ENCODE measurements around the gene PSMD2. TPM values are rescaled to one million over a fixed set of nuclear protein-coding genes. Genes with fewer than 3 reads are reported as not detected.

The PSMD2 gene
- total and polyA plus RNA-seq, 10 of the 15 experiments (the other 5 are each of a cell fraction or from before 2014, with no cell fraction given), result 103 to 515 (median 197) TPM

DNA sequence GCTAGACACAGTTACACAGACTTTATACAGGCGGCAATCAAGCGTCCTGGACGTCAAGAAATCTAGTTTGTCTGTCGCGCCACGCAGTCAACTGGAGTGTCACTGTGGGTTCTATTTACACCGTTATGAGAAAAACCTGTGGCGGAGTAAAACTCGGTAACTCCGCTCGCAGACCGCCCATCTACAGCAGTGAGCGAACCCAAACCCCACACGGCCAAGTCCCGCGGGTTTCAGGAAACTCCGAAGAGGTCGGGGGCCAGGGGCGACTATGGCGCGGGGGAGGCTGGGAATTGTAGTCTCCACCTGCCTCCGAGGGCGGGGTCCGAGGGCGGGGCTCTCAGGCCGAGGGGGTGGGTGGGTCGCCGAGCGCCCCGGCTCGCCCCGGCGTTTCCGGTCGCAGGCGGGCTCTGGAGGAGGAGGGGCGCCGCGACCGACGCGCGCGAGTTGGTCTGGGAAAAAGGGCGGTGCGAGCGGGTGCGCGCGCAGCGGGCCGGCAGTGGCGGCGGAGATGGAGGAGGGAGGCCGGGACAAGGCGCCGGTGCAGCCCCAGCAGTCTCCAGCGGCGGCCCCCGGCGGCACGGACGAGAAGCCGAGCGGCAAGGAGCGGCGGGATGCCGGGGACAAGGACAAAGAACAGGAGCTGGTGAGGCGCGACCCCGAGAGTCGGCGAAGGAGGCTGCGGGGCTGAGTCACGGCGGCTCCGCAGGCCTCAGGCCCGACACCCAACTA lies at the start of gene PSMD2 (continued):
- TF ChIP-seq BHLHE40 (IDR thresholded peaks at IDR 0.05; ENCODE audit: borderline replicate concordance in 1 of 2, low read depth in 2 of 2, low read length in 1 of 2), result no peak; a peak in 1 of 4 replicates
- TF ChIP-seq SMARCA5 (IDR thresholded peaks at IDR 0.05), result no peak
- TF ChIP-seq IKZF2 (IDR thresholded peaks at IDR 0.05), result no peak
- TF ChIP-seq RELA (IDR thresholded peaks at IDR 0.05; ENCODE audit: borderline replicate concordance, partially characterized antibody), result no peak
- TF ChIP-seq FOXK2 (IDR thresholded peaks at IDR 0.05), result no peak
- no peak for TF ChIP-seq HDAC2 (IDR thresholded peaks at IDR 0.05)
- TF ChIP-seq TCF7 (IDR thresholded peaks at IDR 0.05; ENCODE audit: borderline replicate concordance), result no peak
- no peak for TF ChIP-seq NFIC (IDR thresholded peaks at IDR 0.05; ENCODE audit: low read depth, low read length)
- TF ChIP-seq RAD21 (IDR thresholded peaks at IDR 0.05; ENCODE audit: insufficient read depth, low read depth, low read length), result no peak
- TF ChIP-seq, protein P1, sequence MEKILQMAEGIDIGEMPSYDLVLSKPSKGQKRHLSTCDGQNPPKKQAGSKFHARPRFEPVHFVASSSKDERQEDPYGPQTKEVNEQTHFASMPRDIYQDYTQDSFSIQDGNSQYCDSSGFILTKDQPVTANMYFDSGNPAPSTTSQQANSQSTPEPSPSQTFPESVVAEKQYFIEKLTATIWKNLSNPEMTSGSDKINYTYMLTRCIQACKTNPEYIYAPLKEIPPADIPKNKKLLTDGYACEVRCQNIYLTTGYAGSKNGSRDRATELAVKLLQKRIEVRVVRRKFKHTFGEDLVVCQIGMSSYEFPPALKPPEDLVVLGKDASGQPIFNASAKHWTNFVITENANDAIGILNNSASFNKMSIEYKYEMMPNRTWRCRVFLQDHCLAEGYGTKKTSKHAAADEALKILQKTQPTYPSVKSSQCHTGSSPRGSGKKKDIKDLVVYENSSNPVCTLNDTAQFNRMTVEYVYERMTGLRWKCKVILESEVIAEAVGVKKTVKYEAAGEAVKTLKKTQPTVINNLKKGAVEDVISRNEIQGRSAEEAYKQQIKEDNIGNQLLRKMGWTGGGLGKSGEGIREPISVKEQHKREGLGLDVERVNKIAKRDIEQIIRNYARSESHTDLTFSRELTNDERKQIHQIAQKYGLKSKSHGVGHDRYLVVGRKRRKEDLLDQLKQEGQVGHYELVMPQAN (conservative IDR thresholded peaks at IDR 0.05), result peak; percentile 89
- TF ChIP-seq, protein P2, sequence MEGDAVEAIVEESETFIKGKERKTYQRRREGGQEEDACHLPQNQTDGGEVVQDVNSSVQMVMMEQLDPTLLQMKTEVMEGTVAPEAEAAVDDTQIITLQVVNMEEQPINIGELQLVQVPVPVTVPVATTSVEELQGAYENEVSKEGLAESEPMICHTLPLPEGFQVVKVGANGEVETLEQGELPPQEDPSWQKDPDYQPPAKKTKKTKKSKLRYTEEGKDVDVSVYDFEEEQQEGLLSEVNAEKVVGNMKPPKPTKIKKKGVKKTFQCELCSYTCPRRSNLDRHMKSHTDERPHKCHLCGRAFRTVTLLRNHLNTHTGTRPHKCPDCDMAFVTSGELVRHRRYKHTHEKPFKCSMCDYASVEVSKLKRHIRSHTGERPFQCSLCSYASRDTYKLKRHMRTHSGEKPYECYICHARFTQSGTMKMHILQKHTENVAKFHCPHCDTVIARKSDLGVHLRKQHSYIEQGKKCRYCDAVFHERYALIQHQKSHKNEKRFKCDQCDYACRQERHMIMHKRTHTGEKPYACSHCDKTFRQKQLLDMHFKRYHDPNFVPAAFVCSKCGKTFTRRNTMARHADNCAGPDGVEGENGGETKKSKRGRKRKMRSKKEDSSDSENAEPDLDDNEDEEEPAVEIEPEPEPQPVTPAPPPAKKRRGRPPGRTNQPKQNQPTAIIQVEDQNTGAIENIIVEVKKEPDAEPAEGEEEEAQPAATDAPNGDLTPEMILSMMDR (IDR thresholded peaks at IDR 0.05 in 2 of 3, conservative IDR thresholded peaks at IDR 0.05 in 1 of 3; ENCODE audit: control insufficient read depth in 2 of 3, extremely low read depth in 1 of 3, insufficient read depth in 1 of 3, low read depth in 3 of 3, low read length in 3 of 3), result no peak
- TF ChIP-seq, protein P3, sequence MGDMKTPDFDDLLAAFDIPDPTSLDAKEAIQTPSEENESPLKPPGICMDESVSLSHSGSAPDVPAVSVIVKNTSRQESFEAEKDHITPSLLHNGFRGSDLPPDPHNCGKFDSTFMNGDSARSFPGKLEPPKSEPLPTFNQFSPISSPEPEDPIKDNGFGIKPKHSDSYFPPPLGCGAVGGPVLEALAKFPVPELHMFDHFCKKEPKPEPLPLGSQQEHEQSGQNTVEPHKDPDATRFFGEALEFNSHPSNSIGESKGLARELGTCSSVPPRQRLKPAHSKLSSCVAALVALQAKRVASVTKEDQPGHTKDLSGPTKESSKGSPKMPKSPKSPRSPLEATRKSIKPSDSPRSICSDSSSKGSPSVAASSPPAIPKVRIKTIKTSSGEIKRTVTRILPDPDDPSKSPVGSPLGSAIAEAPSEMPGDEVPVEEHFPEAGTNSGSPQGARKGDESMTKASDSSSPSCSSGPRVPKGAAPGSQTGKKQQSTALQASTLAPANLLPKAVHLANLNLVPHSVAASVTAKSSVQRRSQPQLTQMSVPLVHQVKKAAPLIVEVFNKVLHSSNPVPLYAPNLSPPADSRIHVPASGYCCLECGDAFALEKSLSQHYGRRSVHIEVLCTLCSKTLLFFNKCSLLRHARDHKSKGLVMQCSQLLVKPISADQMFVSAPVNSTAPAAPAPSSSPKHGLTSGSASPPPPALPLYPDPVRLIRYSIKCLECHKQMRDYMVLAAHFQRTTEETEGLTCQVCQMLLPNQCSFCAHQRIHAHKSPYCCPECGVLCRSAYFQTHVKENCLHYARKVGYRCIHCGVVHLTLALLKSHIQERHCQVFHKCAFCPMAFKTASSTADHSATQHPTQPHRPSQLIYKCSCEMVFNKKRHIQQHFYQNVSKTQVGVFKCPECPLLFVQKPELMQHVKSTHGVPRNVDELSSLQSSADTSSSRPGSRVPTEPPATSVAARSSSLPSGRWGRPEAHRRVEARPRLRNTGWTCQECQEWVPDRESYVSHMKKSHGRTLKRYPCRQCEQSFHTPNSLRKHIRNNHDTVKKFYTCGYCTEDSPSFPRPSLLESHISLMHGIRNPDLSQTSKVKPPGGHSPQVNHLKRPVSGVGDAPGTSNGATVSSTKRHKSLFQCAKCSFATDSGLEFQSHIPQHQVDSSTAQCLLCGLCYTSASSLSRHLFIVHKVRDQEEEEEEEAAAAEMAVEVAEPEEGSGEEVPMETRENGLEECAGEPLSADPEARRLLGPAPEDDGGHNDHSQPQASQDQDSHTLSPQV (IDR thresholded peaks at IDR 0.05), result no peak
- no peak for TF ChIP-seq TCF3 (IDR thresholded peaks at IDR 0.05; ENCODE audit: borderline replicate concordance, insufficient read depth, low read depth, low read length)
- TF ChIP-seq YBX1 (IDR thresholded peaks at IDR 0.05), result no peak
- peak; percentile 64; the same call in 1 of the 2 replicates for TF ChIP-seq CREB1 (IDR thresholded peaks at IDR 0.05; ENCODE audit: low read depth)
- TF ChIP-seq, protein P4, sequence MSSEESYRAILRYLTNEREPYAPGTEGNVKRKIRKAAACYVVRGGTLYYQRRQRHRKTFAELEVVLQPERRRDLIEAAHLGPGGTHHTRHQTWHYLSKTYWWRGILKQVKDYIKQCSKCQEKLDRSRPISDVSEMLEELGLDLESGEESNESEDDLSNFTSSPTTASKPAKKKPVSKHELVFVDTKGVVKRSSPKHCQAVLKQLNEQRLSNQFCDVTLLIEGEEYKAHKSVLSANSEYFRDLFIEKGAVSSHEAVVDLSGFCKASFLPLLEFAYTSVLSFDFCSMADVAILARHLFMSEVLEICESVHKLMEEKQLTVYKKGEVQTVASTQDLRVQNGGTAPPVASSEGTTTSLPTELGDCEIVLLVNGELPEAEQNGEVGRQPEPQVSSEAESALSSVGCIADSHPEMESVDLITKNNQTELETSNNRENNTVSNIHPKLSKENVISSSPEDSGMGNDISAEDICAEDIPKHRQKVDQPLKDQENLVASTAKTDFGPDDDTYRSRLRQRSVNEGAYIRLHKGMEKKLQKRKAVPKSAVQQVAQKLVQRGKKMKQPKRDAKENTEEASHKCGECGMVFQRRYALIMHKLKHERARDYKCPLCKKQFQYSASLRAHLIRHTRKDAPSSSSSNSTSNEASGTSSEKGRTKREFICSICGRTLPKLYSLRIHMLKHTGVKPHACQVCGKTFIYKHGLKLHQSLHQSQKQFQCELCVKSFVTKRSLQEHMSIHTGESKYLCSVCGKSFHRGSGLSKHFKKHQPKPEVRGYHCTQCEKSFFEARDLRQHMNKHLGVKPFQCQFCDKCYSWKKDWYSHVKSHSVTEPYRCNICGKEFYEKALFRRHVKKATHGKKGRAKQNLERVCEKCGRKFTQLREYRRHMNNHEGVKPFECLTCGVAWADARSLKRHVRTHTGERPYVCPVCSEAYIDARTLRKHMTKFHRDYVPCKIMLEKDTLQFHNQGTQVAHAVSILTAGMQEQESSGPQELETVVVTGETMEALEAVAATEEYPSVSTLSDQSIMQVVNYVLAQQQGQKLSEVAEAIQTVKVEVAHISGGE (CRISPR knock-in tag; IDR thresholded peaks at IDR 0.05), result no peak

All from GM12878 (cell line).